Sigmoid colon (tissue), 4 donors: ENCODE measurements around the gene PRDM1.

Experiments used
- POLR2A ChIP-seq, 2 donors: fragments of 450-650 bp; IDR thresholded peaks; one replicate each; pipeline ENCODE4 v1.6.1; 2016; ENCODE audit warnings: antibody characterized with exemption in 2 of 2, mild to moderate bottlenecking in 2 of 2, moderate library complexity in 2 of 2
- POLR2AphosphoS5 ChIP-seq, 4 donors: sonication (generic); formaldehyde crosslinking; IDR thresholded peaks; one replicate each; pipeline ENCODE4 v1.6.1; 2017; ENCODE audit warnings: antibody characterized with exemption in 4 of 4
- TF ChIP-seq, protein P1 (sequence below), 4 experiments: fragments of 450-650 bp in 3 of 4; fragments of 200-600 bp in 1 of 4; IDR thresholded peaks; one replicate each; pipeline ENCODE4 v1.5.1; 2016 to 2019; ENCODE audit warnings: antibody characterized with exemption in 4 of 4, mild to moderate bottlenecking in 3 of 4, moderate library complexity in 2 of 4

DNA sequence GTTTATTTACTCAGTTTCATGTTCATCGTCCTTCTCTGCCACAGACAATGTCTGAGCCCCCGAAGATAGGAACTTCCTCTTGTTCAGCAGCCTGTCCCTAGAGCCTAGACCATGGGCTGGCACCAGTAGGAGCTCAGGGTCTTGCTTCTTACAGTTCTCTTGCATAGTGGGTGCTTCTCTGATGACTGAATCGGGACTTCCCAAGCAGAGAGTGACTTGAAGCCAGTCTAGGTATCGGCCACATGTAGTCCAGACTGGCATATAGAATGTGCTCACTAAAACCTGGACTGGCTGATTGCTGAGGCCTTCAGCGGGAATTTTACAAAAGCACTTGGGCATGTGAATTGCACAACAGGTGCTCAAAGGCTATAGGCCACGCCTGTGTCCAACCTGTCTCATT is 52.0 kb downstream of the PRDM1 start:
- TF ChIP-seq, protein P1, sequence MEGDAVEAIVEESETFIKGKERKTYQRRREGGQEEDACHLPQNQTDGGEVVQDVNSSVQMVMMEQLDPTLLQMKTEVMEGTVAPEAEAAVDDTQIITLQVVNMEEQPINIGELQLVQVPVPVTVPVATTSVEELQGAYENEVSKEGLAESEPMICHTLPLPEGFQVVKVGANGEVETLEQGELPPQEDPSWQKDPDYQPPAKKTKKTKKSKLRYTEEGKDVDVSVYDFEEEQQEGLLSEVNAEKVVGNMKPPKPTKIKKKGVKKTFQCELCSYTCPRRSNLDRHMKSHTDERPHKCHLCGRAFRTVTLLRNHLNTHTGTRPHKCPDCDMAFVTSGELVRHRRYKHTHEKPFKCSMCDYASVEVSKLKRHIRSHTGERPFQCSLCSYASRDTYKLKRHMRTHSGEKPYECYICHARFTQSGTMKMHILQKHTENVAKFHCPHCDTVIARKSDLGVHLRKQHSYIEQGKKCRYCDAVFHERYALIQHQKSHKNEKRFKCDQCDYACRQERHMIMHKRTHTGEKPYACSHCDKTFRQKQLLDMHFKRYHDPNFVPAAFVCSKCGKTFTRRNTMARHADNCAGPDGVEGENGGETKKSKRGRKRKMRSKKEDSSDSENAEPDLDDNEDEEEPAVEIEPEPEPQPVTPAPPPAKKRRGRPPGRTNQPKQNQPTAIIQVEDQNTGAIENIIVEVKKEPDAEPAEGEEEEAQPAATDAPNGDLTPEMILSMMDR (IDR thresholded peaks at IDR 0.05), result no peak
- TF ChIP-seq POLR2AphosphoS5 (IDR thresholded peaks at IDR 0.05) (no peak), POLR2A (IDR thresholded peaks at IDR 0.05) (no peak)
